Astrocyte of the cerebellum (primary cell): ENCODE results near the gene PTGER2.

Experiments used
- DNase-seq: peaks from one replicate; pipeline ENCODE4 v3.0.0-alpha.2; 2011; ENCODE audit warnings: low read depth
- H3K4me3 ChIP-seq: 2 replicates; pipeline ENCODE4 v1.5.1; 2011; ENCODE audit warnings: mild to moderate bottlenecking, low read depth, low read length, moderate library complexity
- CTCF ChIP-seq: IDR thresholded peaks from 2 replicates; pipeline ENCODE4 v1.5.1; 2012; ENCODE audit warnings: low read length, low read depth, moderate library complexity, mild to moderate bottlenecking; ENCODE audit errors: missing control alignments
- in situ Hi-C: cut with HindIII; loops from 2 replicates; pipeline ENCODE4 v1.10.0; 2017; ENCODE audit warnings: low sequenced_read_pairs

The PTGER2 gene

GRCh38 chr14:52332269-52332668 lies 18.2 kb downstream of the PTGER2 start:
- no peak for TF ChIP-seq CTCF
- H3K4me3 ChIP-seq = no peak overlapping the region
- peak; percentile 59 for DNase-seq
- in situ Hi-C loops = no loop called here

- no peak for DNase-seq
- TF ChIP-seq CTCF = no peak
- in situ Hi-C loops = no loop called here
Measured at GRCh38 chr14:52333108-52333507, 19.0 kb downstream of the PTGER2 start.

DNA sequence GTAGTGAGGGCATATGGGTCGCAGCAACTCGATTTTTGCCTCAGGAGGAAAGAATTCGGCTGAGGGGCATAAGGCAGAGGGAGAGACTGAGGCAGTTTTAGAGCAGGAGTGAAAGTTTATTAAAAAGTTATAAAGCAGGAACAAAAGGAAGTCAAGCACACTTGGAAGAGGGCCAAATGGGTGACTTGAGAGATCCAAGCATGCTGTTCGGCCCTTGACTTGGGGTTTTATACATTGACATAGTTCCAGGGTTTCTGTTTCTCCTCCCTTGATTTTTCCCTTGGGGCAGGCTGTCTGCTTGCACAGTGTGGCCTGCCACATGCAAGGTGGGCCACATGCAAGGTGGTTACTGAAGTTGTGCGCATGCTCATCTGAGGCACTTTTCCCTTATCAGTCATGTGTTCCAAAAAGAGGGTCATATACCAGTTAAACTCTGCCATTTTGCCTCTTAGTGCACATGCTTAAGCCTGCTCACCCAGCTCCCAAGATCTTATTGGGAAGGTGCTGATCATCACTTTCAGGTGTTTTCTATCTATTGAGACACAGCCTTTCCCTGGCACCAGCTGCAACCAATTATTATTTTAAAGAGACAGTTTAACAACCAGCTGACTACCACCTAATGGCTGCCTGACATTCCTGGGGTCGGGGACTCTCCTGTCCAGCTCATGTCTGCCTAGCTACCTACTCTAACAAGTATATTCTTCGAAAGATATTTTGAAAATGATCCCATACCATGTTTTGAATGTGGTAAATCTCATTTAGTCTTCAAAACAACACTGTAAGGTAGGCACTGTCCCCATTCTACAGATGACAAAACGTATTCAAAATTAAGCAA lies 19.9 kb downstream of the PTGER2 start:
- in situ Hi-C loops = no loop called here
- DNase-seq = no peak
- no peak for TF ChIP-seq CTCF
- H3K4me3 ChIP-seq = no peak overlapping the region

More at GRCh38 chr14:52333108-52333507, 19.0 kb downstream of the PTGER2 start:
- H3K4me3 ChIP-seq = no peak overlapping the region

DNA sequence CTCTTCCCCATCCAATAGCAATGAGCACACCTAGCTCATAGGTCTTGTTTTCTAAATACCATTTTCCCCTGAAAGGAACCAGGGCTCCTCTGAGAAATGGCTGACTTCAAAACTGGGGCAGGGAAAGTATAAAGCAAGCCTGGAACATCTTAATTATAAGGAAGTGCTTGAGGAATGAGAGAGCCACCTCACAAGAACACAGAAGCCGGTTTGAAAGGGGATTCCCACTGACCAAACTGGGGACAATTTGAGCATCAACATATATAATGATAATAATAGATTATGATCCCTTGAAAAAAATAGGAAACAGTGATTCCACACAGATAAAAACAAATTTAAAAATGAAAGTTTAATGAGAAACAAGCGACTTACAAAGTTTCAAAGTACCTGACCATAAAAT lies 22.1 kb downstream of the PTGER2 start:
- no peak for TF ChIP-seq CTCF
- in situ Hi-C loops = no loop called here
- DNase-seq = no peak
- H3K4me3 ChIP-seq = no peak overlapping the region

GRCh38 chr14:52338051-52338681 lies 24.1 kb downstream of the PTGER2 start:
- no peak for DNase-seq
- TF ChIP-seq CTCF = no peak
- in situ Hi-C loops = no loop called here
- no peak overlapping the region for H3K4me3 ChIP-seq

- in situ Hi-C loops = no loop called here
- DNase-seq = no peak
- no peak overlapping the region for H3K4me3 ChIP-seq
- TF ChIP-seq CTCF = no peak
Measured at GRCh38 chr14:52339262-52339661, 25.1 kb downstream of the PTGER2 start.
